Measurements from ENCODE around the gene PTDSS2.

- TF ChIP-seq EZH2 (IDR thresholded peaks at IDR 0.05; ENCODE audit: borderline replicate concordance, low read depth, low read length, poor library complexity, severe bottlenecking) (no peak), CTCF (conservative IDR thresholded peaks at IDR 0.05; ENCODE audit: low read depth, low read length) (no peak)
Observed at GRCh38 chr11:479311-479710, 29.2 kb downstream of the PTDSS2 start.

All from A673 (cell line).